ENCODE data around the gene EIF3I.
A peak's percentile ranks its signal among the peaks of the same experiment; 100 is the strongest.

The EIF3I gene

DNA sequence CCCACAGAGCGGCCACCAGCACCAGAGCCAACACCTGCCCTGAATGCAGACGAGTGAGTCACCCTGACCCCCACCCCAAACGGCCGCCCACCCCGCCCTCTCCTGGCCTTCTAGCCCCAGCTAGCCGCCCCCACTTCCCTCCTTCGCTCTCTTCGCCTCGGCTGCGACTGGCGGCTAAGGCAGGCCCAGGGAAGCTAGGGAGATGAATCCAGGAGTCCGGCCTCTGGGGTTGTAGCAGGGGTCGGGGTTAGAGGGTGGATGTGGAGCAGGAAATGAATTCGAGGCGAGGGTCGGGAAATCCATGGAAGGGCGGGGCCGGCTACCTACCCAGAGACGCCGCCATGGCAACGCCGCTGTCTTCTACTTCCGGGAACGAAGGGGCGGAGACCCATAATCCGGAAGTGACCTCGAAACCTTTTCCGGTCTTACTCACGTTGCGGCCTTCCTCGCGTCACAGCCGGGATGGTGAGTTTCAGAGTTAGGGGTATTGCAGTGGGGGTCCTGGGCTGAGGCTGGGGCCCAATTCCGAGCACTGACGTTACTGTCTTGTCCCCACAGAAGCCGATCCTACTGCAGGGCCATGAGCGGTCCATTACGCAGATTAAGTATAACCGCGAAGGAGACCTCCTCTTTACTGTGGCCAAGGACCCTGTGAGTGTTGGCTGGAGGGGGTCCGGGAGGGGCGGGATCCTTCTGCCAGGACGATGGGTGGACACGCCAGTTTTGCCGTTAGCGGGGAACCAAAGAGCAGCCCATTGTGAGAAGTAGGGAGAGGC, at the start of gene EIF3I, which contains the start of gene TMEM234:
EIF3I (plus strand) TSS at position 428 of the 776 bp plus-strand sequence; CDS start at position 463, 35 bp downstream.
TMEM234 (minus strand) TSS at position 374 of the 776 bp plus-strand sequence; CDS start at position 343, 31 bp downstream.
- DNase-seq (ENCODE audit: low read depth, low spot score), result peak; percentile 94

DNA sequence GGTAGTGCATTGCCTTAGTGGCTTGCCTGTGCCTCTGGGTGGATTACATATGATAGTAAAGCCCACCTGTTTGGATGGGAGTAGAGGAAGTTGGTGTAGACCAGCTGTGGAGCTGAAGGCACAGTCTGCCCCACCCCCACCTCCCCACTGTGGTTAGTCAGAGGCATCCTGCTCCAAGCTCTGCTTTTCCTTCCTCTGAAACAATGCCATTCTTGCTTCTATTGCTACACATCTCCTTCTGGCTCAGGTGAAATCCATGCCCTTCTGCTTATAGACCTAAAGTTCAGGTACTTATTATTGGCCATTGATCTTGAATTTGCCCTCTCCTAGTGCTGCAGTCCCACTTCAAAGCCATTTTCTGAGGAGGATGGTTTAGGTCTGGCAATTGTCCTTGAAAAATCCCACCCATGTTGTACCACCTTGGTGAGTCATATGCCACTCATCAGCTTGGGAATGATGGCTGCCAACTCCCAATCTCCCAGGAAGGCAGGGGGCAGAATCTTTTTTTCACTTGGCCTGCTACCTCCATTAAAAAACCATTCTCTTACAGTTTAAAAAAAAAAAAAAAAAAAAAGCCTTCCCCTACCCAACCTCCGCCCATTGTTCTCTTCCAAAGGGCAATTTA, 49.5 kb upstream of the EIF3I start:
- no peak for DNase-seq (ENCODE audit: low read depth, low spot score)

DNA sequence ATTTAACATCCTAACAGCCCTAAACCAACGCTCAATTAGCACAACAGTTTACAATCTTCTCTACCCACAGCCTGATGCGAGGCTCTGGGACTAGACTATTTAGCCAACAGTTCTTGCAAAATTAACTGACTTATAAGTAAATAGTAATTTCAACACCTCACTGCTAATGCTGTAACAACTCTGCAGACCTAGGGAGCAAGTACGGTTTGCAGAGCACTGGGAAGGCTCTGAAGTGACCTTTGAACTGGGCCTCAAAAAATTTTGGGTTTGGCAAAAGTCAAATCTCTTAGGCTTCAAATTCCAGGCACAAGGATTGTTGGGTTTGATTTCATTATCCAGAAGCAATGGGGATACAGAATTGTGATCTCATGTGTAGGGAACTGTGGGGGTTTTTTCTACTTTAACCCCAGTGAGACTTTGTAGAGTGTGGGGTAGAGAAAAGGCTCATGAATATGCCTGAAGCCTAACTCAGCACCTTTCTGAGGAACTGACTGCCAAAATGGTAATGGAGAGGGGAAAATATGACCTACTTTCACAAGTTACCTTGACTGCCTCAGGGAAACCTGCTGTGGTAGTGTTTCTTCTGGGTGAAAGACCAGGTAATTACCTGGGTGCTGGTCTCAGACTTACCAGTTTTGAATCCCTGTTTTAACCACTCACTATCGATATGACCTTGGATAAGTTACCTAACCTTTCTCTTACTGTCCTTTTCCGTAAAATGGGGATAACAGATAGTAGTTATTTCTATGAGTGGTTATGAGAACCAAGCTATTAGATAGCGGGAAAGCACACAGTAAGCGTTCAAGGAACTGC, 43.6 kb upstream of the EIF3I start:
- no peak for DNase-seq (ENCODE audit: low read depth, low spot score)

DNA sequence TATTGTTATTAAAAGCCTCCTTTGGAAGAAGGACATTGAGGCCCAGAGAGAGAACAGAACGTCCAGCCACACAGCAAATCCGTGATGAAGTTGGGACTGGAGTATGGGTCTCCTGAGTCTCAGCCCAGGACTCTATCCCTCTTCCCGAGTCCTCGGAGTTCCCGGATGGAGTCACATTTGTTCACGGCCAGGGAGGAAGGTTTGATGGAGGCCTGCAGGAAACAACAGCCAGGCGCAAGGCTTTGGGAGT, 43.1 kb upstream of the EIF3I start:
- no peak for DNase-seq (ENCODE audit: low read depth, low spot score)

DNA sequence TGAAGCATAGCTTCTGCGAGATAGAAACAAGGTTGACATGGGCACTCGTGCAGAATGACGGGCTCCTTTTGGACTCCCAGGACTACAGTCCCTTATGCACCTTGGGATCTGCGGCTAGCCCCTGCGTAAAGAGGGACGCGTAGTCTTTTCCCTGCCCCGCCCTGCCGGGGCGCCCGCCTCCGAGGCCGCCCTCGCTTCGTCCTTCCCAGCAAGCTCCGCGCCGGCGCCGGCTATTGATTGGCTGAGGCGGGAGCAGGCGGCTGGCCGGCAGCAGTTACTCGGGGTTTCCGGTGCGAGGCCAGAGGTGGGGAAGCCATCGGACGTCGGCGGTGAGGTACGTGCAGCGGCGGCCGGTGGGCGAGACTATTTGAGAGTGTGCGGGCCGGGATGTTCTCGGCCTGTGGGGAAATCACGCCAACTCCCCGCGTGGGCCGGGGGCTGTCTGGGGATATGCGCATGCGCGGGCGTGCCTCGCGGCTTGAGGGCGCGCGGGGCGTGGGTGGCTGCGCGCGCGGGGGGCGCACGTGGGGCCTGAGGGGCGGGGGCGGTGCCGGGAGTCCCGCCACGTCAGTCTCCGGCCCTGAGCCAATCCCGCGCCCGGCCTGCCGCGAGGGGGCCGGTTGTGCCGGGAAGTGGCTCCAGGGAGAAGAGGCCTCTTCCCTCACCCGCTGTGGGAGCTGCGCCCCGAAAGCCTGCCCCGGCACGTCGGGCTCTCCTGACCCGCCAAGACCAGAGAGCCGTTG, 42.6 kb upstream of the EIF3I start, which contains the start of gene TXLNA:
TXLNA (plus strand) TSS at position 233 of the 743 bp plus-strand sequence. CDS start 671 bp downstream, outside the sequence.
- DNase-seq (ENCODE audit: low read depth, low spot score), result no peak

DNA sequence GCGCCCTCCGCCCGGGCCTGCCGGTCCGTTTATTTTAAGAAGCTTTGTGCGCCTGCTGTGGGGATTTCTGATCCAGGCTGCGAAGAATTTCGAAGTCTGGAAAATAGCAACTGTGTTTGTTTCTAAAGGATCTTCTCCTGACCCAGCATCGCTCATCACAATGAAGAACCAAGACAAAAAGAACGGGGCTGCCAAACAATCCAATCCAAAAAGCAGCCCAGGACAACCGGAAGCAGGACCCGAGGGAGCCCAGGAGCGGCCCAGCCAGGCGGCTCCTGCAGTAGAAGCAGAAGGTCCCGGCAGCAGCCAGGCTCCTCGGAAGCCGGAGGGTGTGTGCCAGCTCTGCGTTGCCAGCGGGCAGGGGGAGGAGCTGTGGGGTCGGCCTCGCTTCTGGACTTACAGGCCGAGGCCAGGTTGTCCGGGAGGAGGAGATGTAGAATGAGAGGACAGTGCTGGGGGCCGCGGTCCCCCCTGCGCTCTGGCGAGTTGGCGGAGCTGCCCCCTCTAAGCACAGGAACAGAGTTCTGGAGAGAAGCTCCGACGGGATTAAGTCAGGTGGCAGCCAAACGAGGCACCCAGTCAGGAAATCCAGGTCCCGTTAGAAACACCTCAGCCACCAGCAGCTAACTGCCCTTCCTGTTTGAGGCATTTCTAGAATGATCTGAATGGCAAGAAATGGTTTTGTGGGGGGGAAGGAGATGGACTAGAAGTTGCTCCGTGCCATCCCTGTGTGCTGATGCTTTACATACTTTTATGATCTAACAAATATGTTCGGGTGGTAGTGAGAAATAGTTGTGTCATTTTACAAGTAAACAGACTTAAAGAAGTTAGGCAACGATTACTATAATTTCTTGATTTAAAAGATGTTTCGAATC, 41.8 kb upstream of the EIF3I start:
- no peak for DNase-seq (ENCODE audit: low read depth, low spot score)

DNA sequence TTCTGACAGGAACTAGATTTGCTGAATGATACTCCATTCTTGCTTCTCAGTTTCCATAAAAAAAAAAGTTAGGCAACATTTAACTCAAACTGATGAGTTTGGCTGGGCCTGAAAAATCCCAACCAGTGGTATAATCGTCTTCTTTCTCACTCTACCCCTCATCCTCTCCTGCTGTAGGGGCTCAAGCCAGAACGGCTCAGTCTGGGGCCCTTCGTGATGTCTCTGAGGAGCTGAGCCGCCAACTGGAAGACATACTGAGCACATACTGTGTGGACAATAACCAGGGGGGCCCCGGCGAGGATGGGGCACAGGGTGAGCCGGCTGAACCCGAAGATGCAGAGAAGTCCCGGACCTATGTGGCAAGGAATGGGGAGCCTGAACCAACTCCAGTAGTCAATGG, 41.1 kb upstream of the EIF3I start:
- no peak for DNase-seq (ENCODE audit: low read depth, low spot score)

DNA sequence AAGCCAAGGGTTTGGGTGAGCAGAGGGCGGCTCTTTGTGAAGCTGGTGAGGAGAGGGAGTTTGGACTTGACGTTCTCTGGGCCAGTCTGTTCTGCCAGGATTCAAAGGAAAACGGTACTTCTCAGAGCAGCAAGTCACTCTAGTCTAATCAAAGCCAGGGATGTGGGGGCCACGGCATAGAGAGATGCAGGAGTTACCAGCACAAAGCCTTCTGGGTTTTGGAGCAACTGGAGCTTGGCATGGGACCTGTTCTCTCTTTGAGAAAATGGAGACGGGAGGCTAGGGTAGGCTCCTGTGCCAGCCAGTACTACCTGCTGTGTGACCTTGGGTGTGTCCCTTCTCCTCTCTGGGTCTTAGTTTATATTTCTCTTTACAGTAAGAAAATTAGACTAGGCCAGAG, 40.6 kb upstream of the EIF3I start:
- no peak for DNase-seq (ENCODE audit: low read depth, low spot score)

DNA sequence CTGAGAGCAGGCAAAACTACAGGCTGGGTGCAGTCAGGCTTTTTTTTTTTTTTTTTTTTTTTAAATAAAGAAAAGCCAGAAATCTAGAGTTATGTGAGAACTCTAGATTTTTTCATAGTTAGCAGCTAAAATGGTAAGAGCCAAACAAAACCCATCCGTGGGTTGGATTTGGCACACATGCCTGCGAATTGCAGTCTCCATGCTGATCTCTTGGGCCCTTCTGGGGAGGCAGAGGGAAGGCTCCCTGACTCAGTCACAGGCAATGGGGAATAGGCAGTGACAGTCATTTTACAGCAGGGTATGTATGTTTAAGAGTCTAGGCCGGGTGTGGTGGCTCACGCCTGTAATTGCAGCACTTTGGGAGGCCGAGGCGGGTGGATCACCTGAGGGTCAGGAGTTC, 40.1 kb upstream of the EIF3I start:
- no peak for DNase-seq (ENCODE audit: low read depth, low spot score)

DNA sequence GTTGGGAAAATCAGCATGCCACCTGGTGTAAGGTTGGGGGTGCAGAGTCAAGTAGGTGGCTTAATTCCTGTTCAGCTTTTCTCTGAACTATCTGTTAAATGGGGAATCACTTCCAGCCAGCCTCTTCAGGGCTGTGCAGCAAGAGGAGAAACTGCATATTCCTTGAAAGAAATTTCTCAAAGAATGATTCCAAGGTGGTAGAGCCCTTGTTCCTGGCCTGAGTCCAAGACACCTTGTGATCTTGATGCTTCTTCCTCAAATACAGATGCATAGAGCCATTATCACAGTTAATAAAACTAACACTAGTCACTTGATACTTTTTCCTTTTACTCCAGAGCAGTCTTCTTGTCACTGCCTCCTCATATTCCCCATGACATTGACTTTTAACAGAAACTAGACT, 37.6 kb upstream of the EIF3I start:
- no peak for DNase-seq (ENCODE audit: low read depth, low spot score)

DNA sequence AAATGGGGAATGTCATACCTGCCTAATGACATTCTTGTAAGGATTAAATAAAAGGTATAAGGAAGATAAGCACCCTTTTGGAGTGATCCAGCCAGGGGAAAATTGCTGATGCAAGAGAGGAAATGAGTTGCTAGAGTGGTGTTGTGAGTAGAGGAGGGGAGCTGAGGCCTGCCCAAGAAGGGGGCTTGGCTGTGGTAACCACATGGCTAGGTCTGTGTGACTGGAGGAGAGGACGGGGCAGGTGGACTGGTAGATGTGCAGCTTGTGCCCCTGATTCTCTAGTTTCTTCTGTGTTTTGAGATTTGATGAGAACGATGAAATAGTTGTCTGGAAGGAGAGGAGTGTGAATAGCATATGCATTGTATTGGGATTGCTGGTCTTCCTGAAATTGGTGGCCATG, 36.1 kb upstream of the EIF3I start:
- DNase-seq (ENCODE audit: low read depth, low spot score), result no peak

DNA sequence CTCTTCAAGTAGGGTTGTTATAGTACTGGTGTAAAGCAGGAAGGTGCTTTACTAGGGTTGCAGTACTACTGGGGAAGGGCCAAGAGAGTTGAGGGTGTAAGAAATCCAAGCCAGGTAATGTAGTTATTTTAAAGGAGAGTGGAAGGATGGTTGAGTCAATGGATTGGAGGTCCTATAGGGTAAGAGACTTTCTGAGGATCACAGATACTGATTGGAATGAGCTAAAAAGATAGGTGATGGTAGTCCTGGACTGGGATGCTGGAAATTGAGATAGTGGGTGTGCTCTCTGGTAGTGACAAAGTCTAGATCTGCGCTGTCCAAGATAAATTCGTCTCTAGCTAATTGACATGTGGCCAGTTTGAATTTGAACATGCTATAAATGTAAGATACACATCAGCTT, 35.7 kb upstream of the EIF3I start:
- DNase-seq (ENCODE audit: low read depth, low spot score), result no peak

DNA sequence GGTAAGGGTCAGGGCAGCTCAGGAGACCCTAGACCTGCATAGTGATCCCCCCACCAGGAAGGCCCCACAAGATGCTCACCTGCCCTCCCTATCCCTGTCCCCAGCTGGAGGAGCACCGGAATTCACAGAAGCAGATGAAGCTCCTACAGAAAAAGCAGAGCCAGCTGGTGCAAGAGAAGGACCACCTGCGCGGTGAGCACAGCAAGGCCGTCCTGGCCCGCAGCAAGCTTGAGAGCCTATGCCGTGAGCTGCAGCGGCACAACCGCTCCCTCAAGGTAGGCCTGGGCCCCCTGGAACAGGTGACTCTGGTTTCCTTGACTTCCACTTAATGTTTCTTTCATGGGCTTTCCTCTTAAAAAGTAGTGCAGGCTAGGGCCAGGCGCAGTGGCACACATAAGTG, 34.4 kb upstream of the EIF3I start:
- no peak for DNase-seq (ENCODE audit: low read depth, low spot score)

DNA sequence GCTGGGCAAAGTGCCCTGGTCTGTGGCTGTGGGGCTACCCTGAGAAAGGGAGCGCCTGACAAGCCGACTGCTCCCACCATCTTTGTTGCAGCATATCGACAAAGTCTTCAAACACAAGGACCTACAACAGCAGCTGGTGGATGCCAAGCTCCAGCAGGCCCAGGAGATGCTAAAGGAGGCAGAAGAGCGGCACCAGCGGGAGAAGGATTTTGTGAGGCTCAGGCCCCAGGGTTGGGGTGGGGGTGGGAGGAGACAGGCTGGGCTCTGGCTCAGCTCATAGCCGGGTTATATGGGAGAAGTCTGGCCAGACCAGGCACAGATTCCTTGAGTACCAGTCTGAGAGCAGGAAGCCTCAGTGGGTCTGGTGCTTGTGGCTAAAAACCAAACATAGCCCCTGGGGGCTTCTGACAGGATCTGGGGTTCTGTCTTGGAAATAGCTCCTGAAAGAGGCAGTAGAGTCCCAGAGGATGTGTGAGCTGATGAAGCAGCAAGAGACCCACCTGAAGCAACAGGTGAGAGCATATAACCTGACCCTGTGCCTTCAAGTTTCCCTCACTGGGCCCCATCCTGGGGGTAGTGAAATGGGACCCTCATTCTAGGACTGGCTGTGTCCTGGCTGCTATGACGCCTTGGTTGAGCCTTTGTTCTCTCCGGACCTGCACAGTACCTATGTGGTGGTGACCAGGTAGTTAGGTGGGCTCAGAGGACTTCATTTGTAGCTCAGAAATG, 29.8 kb upstream of the EIF3I start:
- no peak for DNase-seq (ENCODE audit: low read depth, low spot score)

DNA sequence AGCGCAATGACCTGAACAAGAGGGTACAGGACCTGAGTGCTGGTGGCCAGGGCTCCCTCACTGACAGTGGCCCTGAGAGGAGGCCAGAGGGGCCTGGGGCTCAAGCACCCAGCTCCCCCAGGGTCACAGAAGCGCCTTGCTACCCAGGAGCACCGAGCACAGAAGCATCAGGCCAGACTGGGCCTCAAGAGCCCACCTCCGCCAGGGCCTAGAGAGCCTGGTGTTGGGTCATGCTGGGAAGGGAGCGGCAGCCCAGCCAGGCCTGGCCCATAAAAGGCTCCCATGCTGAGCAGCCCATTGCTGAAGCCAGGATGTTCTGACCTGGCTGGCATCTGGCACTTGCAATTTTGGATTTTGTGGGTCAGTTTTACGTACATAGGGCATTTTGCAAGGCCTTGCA, 27.2 kb upstream of the EIF3I start:
- DNase-seq (ENCODE audit: low read depth, low spot score), result no peak

DNA sequence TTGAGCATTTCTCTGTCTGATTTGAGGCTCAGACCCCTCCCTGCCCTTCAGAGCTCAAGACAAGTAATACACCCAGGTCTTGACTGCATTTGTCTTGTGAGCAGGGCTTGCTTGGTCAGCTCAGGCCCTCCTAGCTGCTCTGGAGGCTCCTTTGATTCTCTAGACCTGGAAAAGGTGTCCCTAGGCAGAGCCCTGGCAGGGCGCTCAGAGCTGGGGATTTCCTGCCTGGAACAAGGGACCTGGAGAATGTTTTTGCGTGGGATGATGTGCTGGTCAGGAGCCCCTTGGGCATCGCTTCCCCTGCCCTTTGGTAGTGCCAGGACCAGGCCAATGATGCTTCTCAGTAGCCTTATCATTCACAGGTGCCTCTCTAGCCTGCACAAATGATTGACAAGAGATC, 26.7 kb upstream of the EIF3I start:
- no peak for DNase-seq (ENCODE audit: low read depth, low spot score)

DNA sequence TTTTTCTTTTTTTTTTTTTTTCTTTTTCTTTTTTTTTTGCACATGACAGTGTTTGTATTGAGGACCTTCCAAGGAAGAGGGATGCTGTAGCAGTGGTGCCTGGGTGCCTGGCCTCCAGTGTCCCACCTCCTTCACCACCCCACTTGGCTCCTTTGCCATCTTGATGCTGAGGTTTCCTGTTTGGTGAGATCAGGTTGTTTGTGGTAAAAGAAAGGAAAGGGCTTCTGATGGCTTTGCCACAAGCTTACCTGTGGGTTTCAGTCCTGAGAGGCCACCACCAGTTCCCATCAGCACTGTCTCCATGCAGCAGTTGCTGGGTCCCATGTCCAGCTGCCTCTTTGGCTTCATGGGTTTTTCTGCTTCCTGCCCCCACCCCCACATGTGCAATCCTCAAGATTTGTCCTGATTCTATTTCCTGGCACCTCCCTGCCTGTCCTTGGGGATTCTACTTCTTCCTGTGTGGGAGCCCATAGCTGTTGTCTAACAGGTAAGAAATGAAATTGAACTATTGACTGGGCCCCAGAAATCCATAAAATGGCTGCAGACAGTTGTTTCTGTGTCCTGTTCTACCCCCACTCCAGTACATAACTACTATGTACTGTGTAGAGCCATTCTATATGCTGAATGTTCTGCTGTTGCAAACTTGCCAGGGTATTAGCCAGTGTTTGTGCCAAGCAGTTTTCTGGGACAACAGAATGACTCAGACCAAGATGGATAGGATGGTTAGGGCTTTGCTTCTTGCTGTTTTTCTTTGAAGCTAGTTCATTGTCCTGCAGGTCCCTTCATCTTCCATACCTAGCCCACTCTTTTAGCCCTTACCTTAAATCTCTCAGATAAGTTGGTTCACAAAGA, 26.0 kb upstream of the EIF3I start:
- DNase-seq (ENCODE audit: low read depth, low spot score), result no peak

DNA sequence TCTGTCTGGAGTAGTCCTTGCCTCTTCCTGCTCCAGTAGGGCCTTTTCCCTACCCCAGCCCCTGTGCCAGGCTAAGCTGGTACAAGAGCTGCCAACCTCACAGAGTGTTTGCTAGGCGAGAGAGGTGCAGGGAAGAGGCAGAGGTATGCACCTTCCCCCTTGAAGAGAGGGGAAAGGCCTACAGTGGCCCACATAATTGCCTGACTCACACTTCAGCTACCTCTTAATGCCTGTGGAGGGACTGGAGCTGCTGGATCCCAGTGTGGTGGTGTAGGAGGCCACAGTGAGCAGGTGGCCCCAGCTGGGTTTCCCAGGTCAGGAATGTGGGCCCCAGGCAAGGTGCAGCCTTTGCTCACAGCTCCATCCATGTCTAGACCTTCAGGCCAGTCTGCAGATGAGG, 25.1 kb upstream of the EIF3I start:
- no peak for DNase-seq (ENCODE audit: low read depth, low spot score)

DNA sequence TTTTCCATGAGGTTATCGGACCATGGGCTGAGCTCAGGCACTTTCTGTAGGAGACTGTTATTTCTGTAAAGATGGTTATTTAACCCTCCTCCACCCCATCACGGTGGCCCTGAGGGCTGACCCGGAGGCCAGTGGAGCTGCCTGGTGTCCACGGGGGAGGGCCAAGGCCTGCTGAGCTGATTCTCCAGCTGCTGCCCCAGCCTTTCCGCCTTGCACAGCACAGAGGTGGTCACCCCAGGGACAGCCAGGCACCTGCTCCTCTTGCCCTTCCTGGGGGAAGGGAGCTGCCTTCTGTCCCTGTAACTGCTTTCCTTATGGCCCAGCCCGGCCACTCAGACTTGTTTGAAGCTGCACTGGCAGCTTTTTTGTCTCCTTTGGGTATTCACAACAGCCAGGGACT, 24.4 kb upstream of the EIF3I start:
- no peak for DNase-seq (ENCODE audit: low read depth, low spot score)
